Peyer's patch (tissue), 4 donors: Measurements from ENCODE around the gene MUC2.

Experiments
- POLR2A ChIP-seq, 2 donors: fragments of 450-650 bp; IDR thresholded peaks; one replicate each; pipeline ENCODE4 v1.5.1; 2017; ENCODE audit warnings: antibody characterized with exemption in 2 of 2, mild to moderate bottlenecking in 2 of 2, moderate library complexity in 2 of 2
- TF ChIP-seq, protein P1 (sequence below), 6 experiments: fragments of 450-650 bp in 4 of 6; fragments of 200-600 bp in 2 of 6; sonication (generic) in 1 of 6; IDR thresholded peaks; one replicate each; pipeline ENCODE4 v1.5.1; 2017 to 2019; ENCODE audit warnings: antibody characterized with exemption in 6 of 6, mild to moderate bottlenecking in 3 of 6, moderate library complexity in 1 of 6

- TF ChIP-seq, protein P1, sequence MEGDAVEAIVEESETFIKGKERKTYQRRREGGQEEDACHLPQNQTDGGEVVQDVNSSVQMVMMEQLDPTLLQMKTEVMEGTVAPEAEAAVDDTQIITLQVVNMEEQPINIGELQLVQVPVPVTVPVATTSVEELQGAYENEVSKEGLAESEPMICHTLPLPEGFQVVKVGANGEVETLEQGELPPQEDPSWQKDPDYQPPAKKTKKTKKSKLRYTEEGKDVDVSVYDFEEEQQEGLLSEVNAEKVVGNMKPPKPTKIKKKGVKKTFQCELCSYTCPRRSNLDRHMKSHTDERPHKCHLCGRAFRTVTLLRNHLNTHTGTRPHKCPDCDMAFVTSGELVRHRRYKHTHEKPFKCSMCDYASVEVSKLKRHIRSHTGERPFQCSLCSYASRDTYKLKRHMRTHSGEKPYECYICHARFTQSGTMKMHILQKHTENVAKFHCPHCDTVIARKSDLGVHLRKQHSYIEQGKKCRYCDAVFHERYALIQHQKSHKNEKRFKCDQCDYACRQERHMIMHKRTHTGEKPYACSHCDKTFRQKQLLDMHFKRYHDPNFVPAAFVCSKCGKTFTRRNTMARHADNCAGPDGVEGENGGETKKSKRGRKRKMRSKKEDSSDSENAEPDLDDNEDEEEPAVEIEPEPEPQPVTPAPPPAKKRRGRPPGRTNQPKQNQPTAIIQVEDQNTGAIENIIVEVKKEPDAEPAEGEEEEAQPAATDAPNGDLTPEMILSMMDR (IDR thresholded peaks at IDR 0.05) = no peak
- no peak for TF ChIP-seq POLR2A (IDR thresholded peaks at IDR 0.05)
Measured at GRCh38 chr11:1051356-1052132, 23.1 kb upstream of the MUC2 start.
